ENCODE measurements around the gene PRXL2C. TPM values are rescaled to one million over a fixed set of nuclear protein-coding genes. Genes with fewer than 3 reads are reported as not detected.
"Not testable (repeated sequence)": the region's sequence is repeated elsewhere in the genome, so short reads cannot be mapped to it uniquely, and the experiment has no call there.

Gene PRXL2C, protein sequence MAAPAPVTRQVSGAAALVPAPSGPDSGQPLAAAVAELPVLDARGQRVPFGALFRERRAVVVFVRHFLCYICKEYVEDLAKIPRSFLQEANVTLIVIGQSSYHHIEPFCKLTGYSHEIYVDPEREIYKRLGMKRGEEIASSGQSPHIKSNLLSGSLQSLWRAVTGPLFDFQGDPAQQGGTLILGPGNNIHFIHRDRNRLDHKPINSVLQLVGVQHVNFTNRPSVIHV
- polyA plus RNA-seq (ENCODE audit: insufficient read length) = 10.6 TPM

DNA sequence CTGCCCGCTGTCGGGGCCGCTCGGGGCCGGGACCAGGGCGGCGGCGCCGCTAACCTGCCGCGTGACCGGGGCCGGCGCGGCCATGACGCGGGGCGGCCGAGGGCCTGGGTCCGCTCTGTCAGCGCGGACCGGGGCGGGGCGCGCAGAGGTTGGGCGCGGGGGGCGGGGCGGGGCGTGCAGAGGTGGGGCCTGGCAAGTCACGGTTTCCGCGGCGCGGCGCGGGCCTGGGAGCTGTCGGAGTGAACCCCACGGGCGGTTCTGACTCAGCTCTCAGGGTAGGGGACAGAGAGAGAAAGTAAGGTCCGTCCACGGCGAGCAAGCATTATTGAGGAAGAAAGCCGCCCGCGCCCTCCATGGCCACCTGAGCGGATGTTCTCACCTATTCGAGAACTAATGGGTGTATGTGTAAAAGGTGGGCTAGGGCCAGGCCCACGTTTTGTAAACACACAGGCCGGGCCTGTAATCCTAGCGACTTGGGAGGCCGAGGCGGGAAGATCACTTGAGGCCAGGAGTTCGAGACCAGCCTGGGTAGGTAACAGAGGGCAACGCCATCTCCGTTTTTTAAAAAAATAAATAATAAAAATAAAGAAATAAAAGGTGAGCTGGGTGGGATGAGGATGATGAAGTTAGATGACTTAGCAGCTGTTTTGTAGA lies at the start of gene PRXL2C:
TSS of gene PRXL2C (minus strand) at position 120 of the 654 bp plus-strand sequence. CDS start at position 84, 36 bp downstream.
- DNase-seq (ENCODE audit: low read depth) = no peak

DNA sequence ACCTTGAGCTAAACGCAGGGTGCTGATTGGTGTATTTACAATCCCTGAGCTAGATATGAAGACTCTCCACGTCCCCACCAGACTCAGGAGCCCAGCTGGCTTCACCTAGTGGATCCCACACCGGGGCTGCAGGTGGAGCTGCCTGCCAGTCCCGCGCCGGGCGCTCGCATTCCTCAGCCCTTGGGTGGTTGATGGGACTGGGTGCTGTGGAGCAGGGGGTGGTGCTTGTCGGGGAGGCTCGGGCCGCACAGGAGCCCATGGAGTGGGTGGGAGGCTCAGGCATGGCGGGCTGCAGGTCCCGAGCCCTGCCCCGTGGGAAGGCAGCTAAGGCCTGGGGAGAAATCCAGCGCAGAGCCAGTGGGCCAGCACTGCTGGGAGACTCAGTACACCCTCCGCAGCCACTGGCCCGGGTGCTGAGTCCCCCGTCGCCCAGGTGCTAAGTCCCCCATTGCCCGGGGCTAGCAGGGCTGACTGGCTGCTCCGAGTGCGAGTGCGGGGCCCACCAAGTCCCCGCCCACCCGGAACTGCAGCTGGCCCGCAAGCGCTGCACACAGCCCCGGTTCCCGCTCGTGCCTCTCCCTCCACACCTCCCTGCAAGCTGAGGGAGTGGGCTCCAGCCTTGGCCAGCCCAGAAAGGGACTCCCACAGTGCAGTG lies 45.7 kb upstream of the PRXL2C start:
- DNase-seq (ENCODE audit: low read depth) = not testable (repeated sequence)

DNA sequence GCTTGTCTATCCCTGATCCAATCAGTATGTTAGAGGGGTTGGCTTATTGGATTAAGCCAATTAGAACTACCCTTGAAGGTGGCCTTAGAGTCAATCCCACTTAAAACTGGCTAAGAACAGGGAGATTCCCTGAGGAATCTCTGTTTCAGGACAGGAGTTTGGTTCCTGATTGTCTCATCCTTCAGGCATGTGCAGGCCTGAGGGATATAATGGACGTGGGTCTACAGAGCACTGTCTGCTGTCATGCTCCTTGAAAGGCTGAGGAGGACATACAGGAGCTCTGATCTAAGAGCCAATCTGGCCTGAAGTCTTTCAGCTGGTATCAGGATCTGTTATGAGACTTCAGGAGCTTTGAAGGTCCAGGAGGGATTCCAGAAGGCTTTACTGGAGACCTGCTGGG lies 36.2 kb upstream of the PRXL2C start:
- no peak for DNase-seq (ENCODE audit: low read depth)

DNA sequence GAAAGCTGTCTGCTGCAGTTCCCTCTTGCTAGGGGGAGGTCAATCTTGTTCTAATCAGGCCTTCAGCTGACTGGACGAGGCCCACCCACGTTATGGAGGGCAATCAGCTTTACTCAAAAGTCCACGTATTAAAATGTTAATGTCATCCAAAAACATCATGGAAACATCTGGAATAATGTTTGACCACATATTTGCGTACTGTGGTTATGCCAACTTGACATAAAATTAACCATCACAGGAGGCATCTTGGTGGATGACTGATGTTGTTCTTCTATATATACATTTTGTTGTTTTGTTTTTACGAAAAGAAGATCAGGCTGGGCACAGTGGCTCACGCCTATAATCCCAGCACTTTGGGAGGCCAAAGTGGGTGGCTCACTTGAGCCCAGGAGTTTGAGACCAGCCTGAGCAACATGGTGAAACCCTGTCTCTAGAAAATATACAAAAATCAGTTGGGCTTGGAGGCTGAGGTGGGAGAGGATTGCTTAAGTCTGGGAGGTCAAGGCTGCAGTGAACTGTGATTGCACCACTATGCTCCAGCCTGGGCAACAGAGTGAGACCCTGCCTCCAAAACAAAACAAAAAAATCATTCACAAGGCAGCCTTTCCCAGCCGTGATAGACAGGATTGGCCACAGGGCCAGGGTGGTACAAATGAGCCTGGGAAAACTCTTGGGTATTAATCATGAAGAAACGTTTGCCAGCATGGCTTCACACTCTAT lies 33.8 kb upstream of the PRXL2C start:
- DNase-seq (ENCODE audit: low read depth) = no peak

DNA sequence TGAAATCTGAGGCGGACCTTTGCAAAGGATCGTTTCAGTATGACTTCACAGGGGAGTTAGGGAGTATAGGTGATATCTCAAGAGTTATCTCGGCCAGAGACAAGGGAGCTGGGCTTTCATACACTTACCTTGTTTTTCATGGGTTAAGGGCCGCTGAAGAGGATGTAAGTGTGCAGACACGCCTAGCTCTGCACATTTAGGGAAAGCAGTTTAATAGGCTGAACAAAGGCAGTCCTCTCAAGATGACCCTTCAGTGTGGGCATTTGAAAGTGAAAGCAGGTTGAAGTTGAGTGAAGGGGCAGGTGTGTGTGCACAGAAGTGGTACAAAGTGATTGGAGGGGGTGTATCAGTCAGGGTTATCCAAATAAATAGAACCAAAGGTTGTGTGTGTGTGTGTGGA lies 33.1 kb upstream of the PRXL2C start:
- no peak for DNase-seq (ENCODE audit: low read depth)

DNA sequence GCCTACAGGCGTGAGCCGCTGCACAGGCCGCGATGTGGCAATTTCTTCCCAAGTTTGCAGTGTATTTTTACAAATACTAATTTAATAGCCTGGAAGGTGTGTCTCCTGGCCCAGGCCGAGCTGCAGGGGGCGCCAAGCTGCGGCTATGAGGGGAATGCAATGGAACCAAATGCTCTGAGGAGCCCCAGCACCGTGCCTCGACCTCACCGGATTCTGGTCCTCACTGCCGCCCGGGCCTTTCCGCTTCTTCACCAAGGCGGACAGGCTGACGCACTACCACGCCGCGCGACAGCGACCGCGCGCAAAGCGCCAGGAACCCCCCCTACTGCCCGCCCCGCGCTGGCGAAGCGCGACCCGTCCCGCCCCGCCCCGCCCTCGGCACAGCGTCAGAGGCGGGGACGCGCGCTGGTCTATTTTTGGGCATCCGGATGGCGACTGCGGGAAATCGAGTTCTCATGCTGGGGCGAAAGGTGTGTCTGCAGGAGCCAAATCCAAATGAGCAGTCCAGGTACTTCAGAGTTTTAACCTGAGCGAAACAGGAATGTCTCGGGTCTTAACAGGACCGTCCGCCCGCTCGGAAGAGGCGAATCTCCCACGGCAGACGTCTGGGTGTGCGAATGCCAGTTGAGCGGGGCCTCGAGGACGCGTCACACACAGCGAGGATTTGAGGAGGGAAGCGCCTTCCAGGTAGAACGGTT lies 31.7 kb upstream of the PRXL2C start:
- DNase-seq (ENCODE audit: low read depth) = no peak

DNA sequence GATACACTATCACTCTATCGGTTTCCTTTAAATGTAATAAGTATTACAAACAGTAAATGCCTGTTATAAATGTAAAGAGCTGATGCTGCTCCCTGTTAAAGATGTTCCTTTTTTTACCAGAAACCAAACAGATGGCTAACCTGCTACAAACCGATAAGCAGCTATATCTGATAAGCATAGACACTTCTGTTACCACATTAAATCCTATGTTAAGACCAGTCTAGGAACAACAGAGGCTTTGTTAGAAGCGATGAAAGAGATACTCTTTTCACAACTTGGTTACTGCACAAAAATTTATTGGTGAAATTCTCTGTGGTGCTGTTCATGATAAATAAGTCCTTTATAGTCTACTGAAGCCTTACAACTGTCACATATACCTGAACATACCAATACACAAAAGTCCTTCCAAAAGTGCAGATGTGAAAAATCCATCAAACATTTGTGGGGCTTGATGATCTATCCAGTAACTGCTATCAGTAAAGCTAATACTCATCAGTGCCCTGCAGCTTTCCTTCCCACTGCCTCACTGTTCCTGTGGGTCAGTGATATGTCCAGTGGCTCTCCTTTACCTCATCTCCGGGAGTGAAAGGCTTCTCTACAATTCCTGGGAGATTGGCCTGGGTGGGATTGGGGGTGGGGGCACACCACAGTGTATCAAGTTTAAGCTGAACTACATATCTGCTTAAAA lies 25.8 kb upstream of the PRXL2C start:
- DNase-seq (ENCODE audit: low read depth) = no peak

DNA sequence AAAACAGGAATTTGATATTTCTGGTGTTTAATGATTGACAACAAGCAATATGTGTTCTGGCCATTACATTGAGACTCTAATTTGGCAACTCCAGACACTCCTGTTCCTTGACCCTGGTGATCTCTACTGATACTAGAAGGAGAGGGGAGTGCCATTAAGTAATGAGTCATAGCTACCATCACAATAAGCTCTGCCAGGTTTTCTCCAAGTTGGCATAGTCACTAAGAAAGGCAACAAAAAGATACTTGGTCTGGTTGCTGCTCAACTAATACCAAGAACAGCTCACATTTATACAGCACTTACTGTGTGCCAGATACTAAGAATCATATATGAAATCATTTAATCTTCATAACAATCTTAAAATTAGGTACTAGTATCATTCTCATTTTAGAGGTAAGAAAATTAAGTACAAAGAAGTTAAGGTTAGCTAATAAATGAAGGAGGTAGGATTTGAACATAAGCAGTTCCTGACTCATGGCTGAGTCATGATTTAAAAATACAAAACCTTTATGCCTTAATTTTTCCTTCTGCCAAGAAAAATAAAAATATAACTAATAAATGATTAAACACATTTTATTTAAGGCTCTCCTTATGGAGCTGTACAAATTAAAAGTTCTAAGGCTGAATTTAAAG lies 19.9 kb upstream of the PRXL2C start:
- no peak for DNase-seq (ENCODE audit: low read depth)

DNA sequence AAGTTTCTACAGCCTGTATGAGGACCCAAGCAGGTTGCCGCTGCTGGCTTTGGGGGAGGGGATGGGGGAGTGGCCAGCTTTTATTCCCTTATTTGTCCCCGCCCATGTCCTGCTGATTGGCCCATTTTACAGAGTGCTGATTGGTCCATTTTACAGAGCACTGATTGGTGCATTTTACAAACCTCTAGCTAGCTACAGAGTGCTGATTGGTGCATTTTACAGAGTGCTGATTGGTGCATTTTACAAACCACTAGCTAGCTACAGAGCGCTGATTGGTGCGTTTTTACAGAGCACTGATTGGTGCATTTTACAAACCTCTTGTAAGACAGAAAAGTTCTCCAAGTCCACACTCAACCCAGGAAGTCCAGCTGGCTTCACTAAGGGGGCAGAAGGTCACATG lies 18.7 kb upstream of the PRXL2C start:
- not testable (repeated sequence) for DNase-seq (ENCODE audit: low read depth)

DNA sequence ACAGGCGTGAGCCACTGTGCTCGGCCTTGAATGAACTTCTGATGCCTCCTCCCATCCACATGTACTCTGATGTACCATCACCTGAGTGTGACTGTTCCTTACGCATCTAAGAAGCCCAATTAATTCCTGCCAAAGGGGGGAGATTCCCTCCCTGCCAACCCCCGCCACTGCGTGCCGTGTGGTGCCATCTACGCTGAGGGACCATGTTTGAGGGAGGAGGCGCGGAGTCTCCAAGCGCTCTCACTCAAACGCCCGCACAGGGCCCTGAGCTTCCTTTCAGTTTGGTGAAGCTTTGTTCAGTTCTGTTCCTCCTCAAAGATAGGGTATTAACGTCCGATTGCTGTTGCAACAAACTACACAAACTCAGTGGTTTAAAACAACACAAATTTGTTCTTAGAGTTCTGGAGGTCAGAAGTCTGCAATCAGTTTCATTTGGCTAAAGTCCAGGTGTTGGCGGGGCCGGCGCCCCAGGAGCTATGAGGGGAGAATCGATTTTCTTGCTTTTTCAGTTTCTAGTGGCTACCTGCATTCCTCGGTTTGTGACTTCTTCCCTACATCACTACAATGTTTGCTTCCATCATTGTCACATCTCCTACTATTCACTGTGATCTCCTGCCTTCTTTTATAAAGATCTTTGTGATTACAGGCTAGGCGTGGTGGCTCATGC lies 13.9 kb upstream of the PRXL2C start:
- no peak for DNase-seq (ENCODE audit: low read depth)

DNA sequence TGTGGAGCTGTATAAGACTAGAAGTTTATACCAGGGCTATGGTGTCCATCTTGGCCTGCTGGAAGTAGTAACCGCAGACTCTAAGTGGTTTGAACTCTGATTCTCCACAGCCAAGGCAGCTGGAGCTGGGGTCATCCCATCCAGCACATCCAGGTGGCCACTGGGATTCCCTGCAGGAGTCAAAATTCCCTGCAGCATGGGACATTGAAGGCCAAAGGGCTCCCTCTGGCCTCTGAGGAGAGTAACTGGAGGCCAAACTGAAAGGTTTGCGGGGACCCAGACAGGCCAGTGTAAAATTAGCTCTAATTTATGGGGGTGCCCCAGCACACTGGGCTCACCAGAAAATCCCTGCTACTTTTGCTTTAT lies 12.2 kb upstream of the PRXL2C start:
- DNase-seq (ENCODE audit: low read depth) = no peak

DNA sequence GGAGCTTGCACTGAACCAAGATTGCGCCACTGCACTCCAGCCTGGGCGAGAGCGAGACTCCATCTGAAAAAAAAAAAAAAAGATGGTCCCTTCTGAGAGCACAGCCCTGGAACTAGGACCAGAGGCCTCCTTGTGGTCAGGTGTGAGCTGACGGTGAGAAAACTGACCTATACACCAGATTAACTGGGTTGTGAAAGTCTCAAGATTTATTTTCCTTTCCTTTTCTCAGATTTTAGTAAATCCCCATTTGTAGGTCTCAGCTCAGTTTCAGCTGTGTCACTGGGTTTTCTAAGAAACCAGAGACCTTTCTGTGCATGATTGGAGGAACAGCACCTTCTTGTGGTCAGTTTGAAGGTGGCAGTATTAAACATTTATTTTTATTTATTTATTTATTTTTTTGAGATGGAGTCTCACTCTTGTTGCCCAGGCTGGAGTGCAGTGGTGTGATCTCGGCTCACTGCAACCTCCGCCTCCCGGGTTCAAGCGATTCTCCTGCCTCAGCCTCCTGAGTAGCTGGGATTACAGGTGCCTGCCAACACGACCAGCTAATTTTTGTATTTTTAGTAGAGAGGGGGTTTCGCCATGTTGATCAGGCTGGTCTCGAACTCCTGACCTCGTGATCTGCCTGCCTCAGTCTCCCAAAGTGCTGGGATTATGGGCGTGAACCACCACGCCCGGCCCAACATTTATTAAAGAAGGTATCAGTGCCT lies 11.7 kb upstream of the PRXL2C start:
- not testable (repeated sequence) for DNase-seq (ENCODE audit: low read depth)

DNA sequence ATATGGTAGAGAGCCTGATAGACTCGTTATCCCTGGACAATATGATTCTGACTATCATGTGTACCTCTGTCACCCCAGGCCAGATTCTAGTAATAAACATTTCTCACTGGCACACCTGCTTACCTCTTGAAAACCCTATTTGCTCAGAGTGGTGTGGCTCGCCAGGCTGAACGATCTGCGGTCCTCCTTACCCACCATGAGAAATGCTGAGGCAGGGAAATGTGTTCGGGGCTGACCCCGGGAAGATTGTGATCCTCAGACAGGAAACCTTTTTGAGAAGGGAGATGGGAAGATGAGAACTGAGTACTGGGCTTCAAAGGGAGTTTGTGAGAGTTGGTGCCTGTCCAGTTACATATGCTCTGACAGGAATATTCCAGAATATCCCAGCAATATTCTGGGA lies 10.7 kb upstream of the PRXL2C start:
- no peak for DNase-seq (ENCODE audit: low read depth)

DNA sequence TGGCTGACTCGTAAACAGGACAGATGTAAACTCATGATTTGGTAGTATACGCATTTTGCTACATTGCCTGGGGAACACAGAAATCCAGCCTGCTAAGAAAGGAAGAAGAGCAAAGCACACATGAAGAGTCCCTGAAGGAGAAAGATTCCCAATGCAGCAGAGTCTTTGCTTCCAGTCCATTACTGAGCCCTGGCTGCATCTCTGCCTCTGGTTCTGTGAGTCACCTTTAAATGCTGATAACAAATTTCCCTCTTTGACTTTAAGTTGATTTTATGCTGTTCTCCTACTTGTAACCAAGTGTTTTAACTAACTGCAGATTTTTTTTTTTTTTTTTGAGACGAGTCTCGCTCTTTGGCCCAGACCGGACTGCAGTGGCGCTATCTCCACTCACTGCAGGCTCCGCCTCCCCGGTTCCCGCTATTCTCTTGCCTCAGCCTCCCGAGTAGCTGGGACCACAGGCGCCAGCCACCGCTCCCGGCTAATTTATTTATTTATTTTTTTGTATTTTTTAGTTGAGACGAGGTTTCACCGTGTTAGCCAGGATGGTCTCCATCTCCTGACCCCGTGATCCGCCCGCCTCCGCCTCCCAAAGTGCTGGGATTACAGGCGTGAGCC lies 8.5 kb upstream of the PRXL2C start:
- DNase-seq (ENCODE audit: low read depth) = no peak

DNA sequence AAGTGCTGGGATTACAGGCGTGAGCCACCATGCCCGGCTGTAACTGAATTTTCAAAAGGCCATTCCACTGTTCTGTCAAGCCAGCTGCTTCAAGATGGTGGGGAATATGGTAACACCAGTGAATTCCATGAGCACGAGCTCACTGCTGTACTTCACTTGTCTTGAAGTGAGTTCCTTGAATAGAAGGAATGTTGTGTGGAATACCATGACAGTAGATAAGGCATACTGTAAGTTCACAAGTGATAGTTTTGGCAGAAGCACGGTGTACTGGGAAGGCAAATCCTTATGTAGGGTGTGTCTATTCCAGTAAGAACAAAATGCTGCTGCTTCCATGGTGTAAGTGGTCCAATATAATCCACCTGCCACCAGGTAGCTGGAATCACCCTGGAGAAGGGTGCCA lies 6.6 kb upstream of the PRXL2C start:
- DNase-seq (ENCODE audit: low read depth) = no peak

DNA sequence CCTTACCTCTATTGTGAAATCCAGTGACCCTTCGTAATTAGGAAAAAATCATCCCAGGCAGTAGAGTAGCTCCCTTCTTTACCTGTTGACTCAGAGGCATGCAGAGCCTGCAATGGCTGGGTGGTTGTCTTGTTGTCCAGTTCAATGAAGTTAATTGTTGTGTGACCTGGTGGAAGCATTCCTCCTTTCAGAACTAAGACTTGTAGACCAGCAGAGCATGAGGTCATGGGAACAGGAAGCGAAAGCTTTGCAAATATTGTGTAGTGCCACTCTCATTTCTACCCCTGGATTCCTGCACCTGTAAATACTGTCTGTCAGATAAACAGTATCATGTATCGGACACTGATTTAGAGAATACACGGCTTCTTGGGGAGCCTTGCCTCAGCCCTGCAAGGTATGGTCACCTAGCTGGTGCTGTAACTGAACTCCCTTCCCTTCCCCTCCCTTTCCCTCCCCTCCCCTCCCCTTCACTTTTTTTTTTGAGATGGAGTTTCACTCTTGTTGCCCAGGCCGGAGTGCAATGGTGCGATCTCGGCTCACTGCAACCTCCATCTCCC lies 5.7 kb upstream of the PRXL2C start:
- no peak for DNase-seq (ENCODE audit: low read depth)

DNA sequence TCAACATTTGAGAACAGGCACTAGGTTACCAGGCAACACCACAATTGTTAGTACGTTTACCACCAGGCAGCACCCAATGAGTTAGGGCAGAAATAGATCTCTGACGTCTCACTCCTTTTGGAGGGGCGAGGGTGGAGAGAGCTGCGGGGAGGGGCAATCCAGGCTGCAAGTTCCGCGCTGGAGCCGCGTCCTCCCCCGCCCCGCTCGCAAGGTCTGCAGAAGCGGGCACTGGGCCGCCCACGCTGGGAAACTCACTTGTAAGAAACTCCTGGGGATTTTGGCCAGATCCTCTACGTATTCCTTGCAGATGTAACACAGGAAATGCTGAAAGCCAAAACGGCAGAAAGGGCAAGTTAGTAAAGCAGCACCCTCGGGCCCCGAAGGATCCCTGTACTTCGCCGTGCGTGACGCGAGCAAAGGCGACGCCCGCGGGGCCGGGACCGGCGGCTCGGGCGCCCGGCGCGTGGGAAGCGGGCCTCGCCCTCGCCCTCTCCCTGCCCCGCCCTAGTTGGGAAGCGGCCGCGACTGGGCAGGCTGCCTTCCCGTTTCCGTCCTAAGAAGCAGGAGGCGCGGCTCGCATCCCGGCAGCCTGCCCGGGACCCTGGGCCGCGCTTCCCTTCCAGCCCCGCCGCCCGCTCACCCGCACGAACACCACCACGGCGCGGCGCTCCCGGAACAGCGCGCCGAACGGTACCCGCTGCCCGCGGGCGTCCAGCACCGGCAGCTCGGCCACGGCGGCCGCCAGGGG lies 493 bp downstream of the PRXL2C start:
- no peak for DNase-seq (ENCODE audit: low read depth)

DNA sequence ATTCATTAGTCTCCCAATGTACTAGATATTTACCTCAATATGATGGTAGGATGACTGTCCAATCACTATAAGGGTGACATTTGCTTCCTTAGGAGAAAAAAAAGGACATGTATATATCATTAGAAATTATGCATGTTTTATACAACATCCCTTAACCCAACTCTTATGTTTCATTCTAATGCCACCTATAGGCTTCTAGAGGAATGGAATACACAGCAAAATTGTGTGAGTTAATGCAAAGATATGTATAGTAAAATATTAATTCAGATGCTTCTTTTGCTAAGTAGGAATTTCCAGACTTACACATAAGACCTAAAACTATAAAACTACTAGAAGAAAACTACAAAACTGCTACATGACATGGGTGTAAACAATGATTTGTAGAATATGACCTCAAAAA lies 3.5 kb downstream of the PRXL2C start:
- DNase-seq (ENCODE audit: low read depth) = no peak
